AG09309 (cell line): ENCODE measurements around the gene TSPAN10.
A peak's percentile ranks its signal among the peaks of the same experiment; 100 is the strongest.

ENCODE experiments used
- DNase-seq: peaks from one replicate; pipeline ENCODE4 v3.0.0-alpha.2; 2010; ENCODE audit warnings: low read depth
- H3K4me3 ChIP-seq: 2 replicates; pipeline ENCODE4 v1.5.1; 2011; ENCODE audit warnings: mild to moderate bottlenecking, low read depth, low read length, moderate library complexity; ENCODE audit not compliant: control insufficient read depth
- TF ChIP-seq, protein P1 (sequence below): IDR thresholded peaks from 2 replicates; pipeline ENCODE4 v1.5.1; 2011; ENCODE audit warnings: mild to moderate bottlenecking, low read depth, low read length, inconsistent platforms; ENCODE audit not compliant: insufficient read depth, control insufficient read depth; ENCODE audit errors: missing control alignments

The TSPAN10 gene

DNA sequence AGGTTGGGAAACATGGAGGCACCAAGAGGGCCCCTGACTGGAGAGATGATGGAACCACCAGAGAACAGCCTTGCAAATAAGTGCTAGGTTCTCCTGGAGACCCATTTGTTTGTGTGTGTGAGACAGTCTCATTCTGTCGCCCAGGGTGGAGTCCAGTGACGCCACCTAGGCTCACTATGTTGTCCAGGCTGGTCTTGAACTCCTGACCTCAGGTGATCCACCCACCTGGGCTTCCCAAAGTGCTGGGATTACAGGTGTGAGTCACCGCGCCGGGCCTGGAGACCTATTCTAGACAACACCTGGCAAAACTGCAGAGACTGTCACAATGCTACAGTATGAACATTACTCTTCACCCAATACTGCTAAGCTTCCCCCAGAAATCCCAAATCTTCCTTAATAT is 1.6 kb upstream of the TSPAN10 start:
- TF ChIP-seq, protein P1, sequence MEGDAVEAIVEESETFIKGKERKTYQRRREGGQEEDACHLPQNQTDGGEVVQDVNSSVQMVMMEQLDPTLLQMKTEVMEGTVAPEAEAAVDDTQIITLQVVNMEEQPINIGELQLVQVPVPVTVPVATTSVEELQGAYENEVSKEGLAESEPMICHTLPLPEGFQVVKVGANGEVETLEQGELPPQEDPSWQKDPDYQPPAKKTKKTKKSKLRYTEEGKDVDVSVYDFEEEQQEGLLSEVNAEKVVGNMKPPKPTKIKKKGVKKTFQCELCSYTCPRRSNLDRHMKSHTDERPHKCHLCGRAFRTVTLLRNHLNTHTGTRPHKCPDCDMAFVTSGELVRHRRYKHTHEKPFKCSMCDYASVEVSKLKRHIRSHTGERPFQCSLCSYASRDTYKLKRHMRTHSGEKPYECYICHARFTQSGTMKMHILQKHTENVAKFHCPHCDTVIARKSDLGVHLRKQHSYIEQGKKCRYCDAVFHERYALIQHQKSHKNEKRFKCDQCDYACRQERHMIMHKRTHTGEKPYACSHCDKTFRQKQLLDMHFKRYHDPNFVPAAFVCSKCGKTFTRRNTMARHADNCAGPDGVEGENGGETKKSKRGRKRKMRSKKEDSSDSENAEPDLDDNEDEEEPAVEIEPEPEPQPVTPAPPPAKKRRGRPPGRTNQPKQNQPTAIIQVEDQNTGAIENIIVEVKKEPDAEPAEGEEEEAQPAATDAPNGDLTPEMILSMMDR = no peak
- no peak for DNase-seq
- peak overlapping the region; percentile 99 for H3K4me3 ChIP-seq

DNA sequence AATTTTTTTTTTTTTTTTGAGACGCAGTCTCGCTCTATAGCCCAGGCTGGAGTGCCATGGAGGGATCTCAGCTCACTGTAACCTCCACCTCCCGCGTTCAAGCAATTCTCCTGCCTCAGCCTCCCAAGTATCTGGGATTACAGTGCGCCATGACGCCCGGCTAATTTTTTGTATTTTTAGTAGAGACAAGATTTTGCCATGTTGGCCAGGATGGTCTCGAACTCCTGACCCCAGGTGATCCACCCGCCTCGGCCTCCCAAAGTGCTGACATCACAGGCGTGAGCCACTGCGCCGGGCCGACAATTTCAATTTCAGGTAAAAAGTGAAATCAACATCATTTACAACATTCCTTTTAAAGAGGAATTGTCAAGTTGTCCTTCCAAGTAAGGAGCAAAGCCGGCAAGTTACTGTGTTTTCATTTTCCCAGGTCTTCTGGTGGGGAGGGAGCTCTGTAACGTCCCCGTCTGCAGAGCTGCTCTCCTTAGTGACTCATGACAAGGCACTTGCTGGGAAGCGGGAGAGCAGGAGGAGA is 957 bp upstream of the TSPAN10 start:
- H3K4me3 ChIP-seq = peak overlapping the region; percentile 99
- TF ChIP-seq, protein P1 = no peak
- peak; percentile 14 for DNase-seq

- H3K4me3 ChIP-seq = no peak overlapping the region
- no peak for DNase-seq
- TF ChIP-seq, protein P1 = no peak
Measured at GRCh38 chr17:81638683-81639082, 1.7 kb downstream of the TSPAN10 start.

GRCh38 chr17:81640011-81640410 is 3.0 kb downstream of the TSPAN10 start:
- no peak for DNase-seq
- TF ChIP-seq, protein P1 = no peak
- no peak overlapping the region for H3K4me3 ChIP-seq

DNA sequence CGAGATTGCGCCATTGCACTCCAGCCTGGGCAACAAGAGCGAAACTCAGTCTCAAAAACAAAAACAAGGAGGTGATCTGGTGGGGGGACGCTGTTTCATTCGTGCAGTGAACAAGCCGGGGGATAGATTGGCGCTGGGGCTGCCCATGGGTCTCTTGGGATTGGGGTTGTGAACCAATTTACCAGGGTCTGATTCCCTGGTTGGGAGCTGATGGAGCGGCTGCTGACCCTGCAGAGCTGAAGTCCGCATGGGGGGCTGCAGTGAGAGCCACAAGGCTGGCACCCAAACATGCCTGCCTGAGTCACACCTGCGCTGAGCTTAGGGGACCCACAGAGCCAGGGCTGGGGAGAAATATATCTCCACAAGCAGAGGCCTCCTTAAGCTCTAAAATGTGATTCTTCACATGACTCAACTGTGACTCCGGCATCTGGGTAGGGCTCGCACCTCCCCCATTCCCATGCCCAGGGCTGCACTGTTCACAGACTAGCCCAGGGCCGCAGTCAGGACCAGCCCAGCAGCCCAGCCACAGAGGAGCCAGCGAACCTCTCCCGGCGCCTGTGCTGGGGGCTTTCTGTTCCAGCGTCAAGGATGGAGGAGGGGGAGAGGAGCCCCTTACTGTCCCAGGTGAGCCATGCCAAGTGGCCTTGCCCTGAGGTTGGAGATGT is 5.0 kb downstream of the TSPAN10 start:
- TF ChIP-seq, protein P1 = no peak
- DNase-seq = peak; percentile 23
- H3K4me3 ChIP-seq = peak overlapping the region; percentile 2; the same call in 1 of the 2 replicates

DNA sequence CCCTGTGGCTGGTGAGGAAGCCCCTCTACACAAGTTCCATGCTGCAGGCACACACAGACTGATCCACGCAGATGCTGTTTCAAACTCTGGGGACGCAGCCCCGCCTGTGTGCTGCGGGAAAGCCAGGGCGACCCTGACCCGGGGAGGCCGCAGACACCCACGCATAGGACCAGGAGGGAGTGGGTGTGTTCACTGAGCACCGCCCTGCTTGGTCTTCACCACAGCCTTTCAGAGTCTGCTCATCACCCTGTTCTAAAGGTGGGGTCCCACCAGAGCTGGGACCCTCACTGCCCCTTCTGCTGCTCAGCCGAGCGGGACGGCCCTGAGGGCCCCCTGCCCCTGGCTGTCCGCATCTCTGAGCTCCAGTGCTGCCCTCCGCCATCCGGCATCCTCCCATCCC is 7.5 kb downstream of the TSPAN10 start:
- no peak for DNase-seq
- TF ChIP-seq, protein P1 = no peak
- H3K4me3 ChIP-seq = no peak overlapping the region
